ENCODE measurements around the gene IL6ST.
"Not testable (repeated sequence)": the region's sequence is repeated elsewhere in the genome, so short reads cannot be mapped to it uniquely, and the experiment has no call there.

IL6ST gene

GRCh38 chr5:56013939-56014338 lies 19.2 kb upstream of the IL6ST start:
- H3K4me1 ChIP-seq (ENCODE audit: control insufficient read depth, insufficient read depth, low read length); CTCF ChIA-PET; POLR2A ChIA-PET: not testable (repeated sequence)

GRCh38 chr5:56012281-56012963 lies 17.7 kb upstream of the IL6ST start:
- no peaks in the 10 kb centered on the region for H3K4me1 ChIP-seq (ENCODE audit: control insufficient read depth, insufficient read depth, low read length)
- no peak overlapping the region for H3K27ac ChIP-seq (ENCODE audit: extremely low read depth, low read depth, low read length)
- no peak overlapping the region for H3K4me3 ChIP-seq (ENCODE audit: low read depth, low read length)
- POLR2A ChIA-PET = no interaction called here
- H3K9me3 ChIP-seq (ENCODE audit: control insufficient read depth, insufficient read depth, low read depth, low read length) = no peaks in the 10 kb centered on the region
- TF ChIP-seq ZSCAN16 (tag by site-specific recombination; IDR thresholded peaks at IDR 0.05) (no peak), PATZ1 (tag by site-specific recombination; IDR thresholded peaks at IDR 0.05) (no peak), BCL11B (tag by site-specific recombination; IDR thresholded peaks at IDR 0.05; ENCODE audit: low read depth) (no peak), ZNF521 (tag by site-specific recombination; IDR thresholded peaks at IDR 0.05) (no peak), ZNF121 (tag by site-specific recombination; IDR thresholded peaks at IDR 0.05) (no peak)
- CTCF ChIA-PET = no interaction called here
- H3K36me3 ChIP-seq (ENCODE audit: control insufficient read depth in 2 of 2, insufficient read depth in 1 of 2, low read length in 2 of 2) = no peaks in the 10 kb centered on the region

More at GRCh38 chr5:56013939-56014338, 19.2 kb upstream of the IL6ST start:
- H3K4me3 ChIP-seq (ENCODE audit: low read depth, low read length); H3K27ac ChIP-seq (ENCODE audit: extremely low read depth, low read depth, low read length); H3K9me3 ChIP-seq (ENCODE audit: control insufficient read depth, insufficient read depth, low read depth, low read length); H3K36me3 ChIP-seq (ENCODE audit: control insufficient read depth in 2 of 2, insufficient read depth in 1 of 2, low read length in 2 of 2): not testable (repeated sequence)

- CTCF ChIA-PET = no interaction called here
- Histone ChIP-seq H3K9me3 (ENCODE audit: control insufficient read depth, insufficient read depth, low read depth, low read length) (no peaks in the 10 kb centered on the region), H3K36me3 (ENCODE audit: control insufficient read depth in 2 of 2, insufficient read depth in 1 of 2, low read length in 2 of 2) (no peaks in the 10 kb centered on the region), H3K27ac (ENCODE audit: extremely low read depth, low read depth, low read length) (no peak overlapping the region), H3K4me3 (ENCODE audit: low read depth, low read length) (no peak overlapping the region), H3K4me1 (ENCODE audit: control insufficient read depth, insufficient read depth, low read length) (no peaks in the 10 kb centered on the region)
- POLR2A ChIA-PET = no interaction called here
- TF ChIP-seq ZNF777 (tag by site-specific recombination; IDR thresholded peaks at IDR 0.05; ENCODE audit: borderline replicate concordance) (no peak), GLIS1 (tag by site-specific recombination; IDR thresholded peaks at IDR 0.05) (no peak), ZNF785 (tag by site-specific recombination; IDR thresholded peaks at IDR 0.05) (no peak), ZNF580 (tag by site-specific recombination; IDR thresholded peaks at IDR 0.05) (no peak), PRDM1 (tag by site-specific recombination; IDR thresholded peaks at IDR 0.05) (no peak), ZBTB6 (tag by site-specific recombination; IDR thresholded peaks at IDR 0.05) (no peak), ZNF366 (tag by site-specific recombination; conservative IDR thresholded peaks at IDR 0.05) (no peak), PRDM10 (tag by site-specific recombination; IDR thresholded peaks at IDR 0.05) (no peak), ZNF510 (tag by site-specific recombination; IDR thresholded peaks at IDR 0.05; ENCODE audit: insufficient replicate concordance) (no peak), ZNF449 (tag by site-specific recombination; IDR thresholded peaks at IDR 0.05) (no peak), WT1 (tag by site-specific recombination; IDR thresholded peaks at IDR 0.05) (no peak), ZBTB11 (tag by site-specific recombination; conservative IDR thresholded peaks at IDR 0.05; ENCODE audit: low read depth) (no peak)
Observed at GRCh38 chr5:56011835-56012234, 17.1 kb upstream of the IL6ST start.

Measured in HEK293 (cell line).